Left hindlimb (tissue), 1 donor: Measurements from ENCODE around the gene MMP13.
"Not testable (repeated sequence)": the region's sequence is repeated elsewhere in the genome, so short reads cannot be mapped to it uniquely, and the experiment has no call there.

Experiments
- DNase-seq: peaks from one replicate; pipeline ENCODE4 v3.0.0-alpha.2; 2018

The MMP13 gene

GRCh38 chr11:102955624-102956023 lies at the start of gene MMP13:
Gene MMP13 (minus strand): TSS chr11:102955732. CDS start chr11:102955705, 27 bp downstream.
- no peak for DNase-seq

- DNase-seq, result not testable (repeated sequence)
Observed at GRCh38 chr11:103004234-103004633, 48.7 kb upstream of the MMP13 start.

GRCh38 chr11:102994105-102994504 lies 38.6 kb upstream of the MMP13 start:
- DNase-seq, result no peak

- DNase-seq, result no peak
Observed at GRCh38 chr11:102991776-102992175, 36.2 kb upstream of the MMP13 start.

- no peak for DNase-seq
Observed at GRCh38 chr11:102990145-102990544, 34.6 kb upstream of the MMP13 start.

- DNase-seq, result no peak
Observed at GRCh38 chr11:102989379-102990047, 34.0 kb upstream of the MMP13 start.

- no peak for DNase-seq
Observed at GRCh38 chr11:102986815-102987214, 31.3 kb upstream of the MMP13 start.

- DNase-seq, result no peak
Observed at GRCh38 chr11:102985850-102986249, 30.3 kb upstream of the MMP13 start.

- no peak for DNase-seq
Observed at GRCh38 chr11:102983486-102983885, 28.0 kb upstream of the MMP13 start.

GRCh38 chr11:102981324-102981910 lies 25.9 kb upstream of the MMP13 start:
- no peak for DNase-seq

GRCh38 chr11:102974552-102975280 lies 19.2 kb upstream of the MMP13 start:
- DNase-seq, result no peak

GRCh38 chr11:102973698-102974097 lies 18.2 kb upstream of the MMP13 start:
- not testable (repeated sequence) for DNase-seq

GRCh38 chr11:102972853-102973252 lies 17.3 kb upstream of the MMP13 start:
- DNase-seq, result no peak

- DNase-seq, result no peak
Observed at GRCh38 chr11:102971766-102972165, 16.2 kb upstream of the MMP13 start.

- no peak for DNase-seq
Observed at GRCh38 chr11:102967497-102967896, 12.0 kb upstream of the MMP13 start.

GRCh38 chr11:102966011-102966410 lies 10.5 kb upstream of the MMP13 start:
- no peak for DNase-seq

GRCh38 chr11:102964867-102965266 lies 9.3 kb upstream of the MMP13 start:
- no peak for DNase-seq

GRCh38 chr11:102957953-102958352 lies 2.4 kb upstream of the MMP13 start:
- no peak for DNase-seq

- no peak for DNase-seq
Observed at GRCh38 chr11:102950622-102951081, 4.9 kb downstream of the MMP13 start.

- no peak for DNase-seq
Observed at GRCh38 chr11:102946237-102946636, 9.3 kb downstream of the MMP13 start.

GRCh38 chr11:102940714-102941588 lies 14.6 kb downstream of the MMP13 start:
- no peak for DNase-seq

GRCh38 chr11:102936864-102937509 lies 18.5 kb downstream of the MMP13 start:
- DNase-seq, result no peak
